ENCODE results near the gene DHX15.
A peak's percentile ranks its signal among the peaks of the same experiment; 100 is the strongest.

DHX15 gene

GRCh38 chr4:24489870-24490269 is 94.5 kb downstream of the DHX15 start:
- DNase-seq (ENCODE audit: low read depth, low spot score): no peak

GRCh38 chr4:24488399-24489164 is 95.8 kb downstream of the DHX15 start:
- peak; percentile 81 for DNase-seq (ENCODE audit: low read depth, low spot score)

- peak; percentile 51 for DNase-seq (ENCODE audit: low read depth, low spot score)
Observed at GRCh38 chr4:24482871-24483270, 101.5 kb downstream of the DHX15 start.

GRCh38 chr4:24477919-24478318 is 106.4 kb downstream of the DHX15 start:
- peak; percentile 91 for DNase-seq (ENCODE audit: low read depth, low spot score)

Data from astrocyte of the hippocampus (primary cell).